AG04450 (cell line): Measurements from ENCODE around the gene KCNS1. TPM values are rescaled to one million over a fixed set of nuclear protein-coding genes. Genes with fewer than 3 reads are reported as not detected.

Source experiments
- CTCF ChIA-PET: fragments of 300-600, 350-600 bp; formaldehyde crosslinking; extraction: SDS; loops from one replicate; lab custom pipeline; 2022; ENCODE audit warnings: antibody characterized with exemption, inconsistent platforms; lab: Charles Lee
- POLR2A ChIA-PET: fragments of 350-600 bp; formaldehyde crosslinking; extraction: SDS; loops from one replicate; lab custom pipeline; 2021; ENCODE audit warnings: antibody characterized with exemption, inconsistent platforms; lab: Yijun Ruan, JAX
- DNase-seq: peaks from one replicate; pipeline ENCODE4 v3.0.0-alpha.2; 2011; ENCODE audit warnings: low read depth, low spot score
- H3K27ac ChIP-seq: one replicate; pipeline ENCODE4 v1.5.1; 2012; ENCODE audit warnings: low read depth, low read length, control low read depth
- H3K27me3 ChIP-seq: one replicate; pipeline ENCODE4 v1.6.0; 2012; ENCODE audit warnings: low read length; ENCODE audit not compliant: control insufficient read depth, insufficient read depth
- H3K4me3 ChIP-seq: 2 replicates; pipeline ENCODE4 v1.5.1; 2011; ENCODE audit warnings: mild to moderate bottlenecking, low read depth, low read length, control low read depth
- H3K9me3 ChIP-seq: 2 replicates; pipeline ENCODE4 v1.5.1; 2012; ENCODE audit warnings: low read length; ENCODE audit not compliant: control insufficient read depth, insufficient read depth
- polyA plus RNA-seq: library from polyadenylated mRNA; depleted of rRNA; stranded (reverse); fragments of >200 nt; gene quantifications from 2 replicates; pipeline ENCODE4 v1.2.3, GENCODE V29; 2011; rRNA removed
- TF ChIP-seq, protein P1 (sequence below): IDR thresholded peaks from 2 replicates; pipeline ENCODE4 v1.5.1; 2011; ENCODE audit warnings: low read depth, low read length, control low read depth, inconsistent platforms

Gene KCNS1
- polyA plus RNA-seq, 1 experiment = 0.30 TPM

DNA sequence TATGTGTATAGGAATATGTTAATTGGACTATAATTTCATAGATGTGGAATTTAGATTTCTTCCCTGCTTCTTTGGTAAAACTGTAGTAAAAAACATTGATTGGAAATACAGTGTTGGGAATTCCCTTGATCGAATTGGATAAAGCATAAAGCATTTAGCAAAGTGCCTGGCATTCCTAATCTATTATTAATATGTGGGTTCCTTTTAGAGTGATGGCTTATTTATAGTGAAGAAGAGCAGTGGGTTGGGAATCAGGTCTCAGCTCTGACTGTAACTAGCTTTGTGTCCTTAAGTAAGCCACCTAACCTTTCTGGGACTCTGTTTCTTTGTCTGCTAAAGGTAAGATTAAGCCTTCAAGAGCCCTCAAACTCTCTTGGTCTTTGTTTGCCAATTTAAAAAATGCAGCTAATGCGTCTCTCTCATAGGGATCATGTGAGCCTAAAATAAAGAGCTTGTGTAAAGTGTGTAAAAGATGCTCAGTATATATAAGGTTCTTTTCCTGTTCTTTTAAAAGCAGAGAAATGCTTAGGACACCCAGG, 53.3 kb downstream of the KCNS1 start:
- ChIA-PET CTCF (interaction anchor here (0.6 to 12.1 kb wide), 3 partner anchors 35 to 243 kb away, joined by 3 to 275 read pairs (median 8); no protein-coding TSS in a partner anchor), POLR2A (no interaction called here)
- no peaks in the 10 kb centered on the region for H3K27me3 ChIP-seq
- TF ChIP-seq, protein P1, sequence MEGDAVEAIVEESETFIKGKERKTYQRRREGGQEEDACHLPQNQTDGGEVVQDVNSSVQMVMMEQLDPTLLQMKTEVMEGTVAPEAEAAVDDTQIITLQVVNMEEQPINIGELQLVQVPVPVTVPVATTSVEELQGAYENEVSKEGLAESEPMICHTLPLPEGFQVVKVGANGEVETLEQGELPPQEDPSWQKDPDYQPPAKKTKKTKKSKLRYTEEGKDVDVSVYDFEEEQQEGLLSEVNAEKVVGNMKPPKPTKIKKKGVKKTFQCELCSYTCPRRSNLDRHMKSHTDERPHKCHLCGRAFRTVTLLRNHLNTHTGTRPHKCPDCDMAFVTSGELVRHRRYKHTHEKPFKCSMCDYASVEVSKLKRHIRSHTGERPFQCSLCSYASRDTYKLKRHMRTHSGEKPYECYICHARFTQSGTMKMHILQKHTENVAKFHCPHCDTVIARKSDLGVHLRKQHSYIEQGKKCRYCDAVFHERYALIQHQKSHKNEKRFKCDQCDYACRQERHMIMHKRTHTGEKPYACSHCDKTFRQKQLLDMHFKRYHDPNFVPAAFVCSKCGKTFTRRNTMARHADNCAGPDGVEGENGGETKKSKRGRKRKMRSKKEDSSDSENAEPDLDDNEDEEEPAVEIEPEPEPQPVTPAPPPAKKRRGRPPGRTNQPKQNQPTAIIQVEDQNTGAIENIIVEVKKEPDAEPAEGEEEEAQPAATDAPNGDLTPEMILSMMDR = no peak
- no peaks in the 10 kb centered on the region for H3K9me3 ChIP-seq
- H3K4me3 ChIP-seq = no peak overlapping the region
- no peak overlapping the region for H3K27ac ChIP-seq
- DNase-seq = no peak

DNA sequence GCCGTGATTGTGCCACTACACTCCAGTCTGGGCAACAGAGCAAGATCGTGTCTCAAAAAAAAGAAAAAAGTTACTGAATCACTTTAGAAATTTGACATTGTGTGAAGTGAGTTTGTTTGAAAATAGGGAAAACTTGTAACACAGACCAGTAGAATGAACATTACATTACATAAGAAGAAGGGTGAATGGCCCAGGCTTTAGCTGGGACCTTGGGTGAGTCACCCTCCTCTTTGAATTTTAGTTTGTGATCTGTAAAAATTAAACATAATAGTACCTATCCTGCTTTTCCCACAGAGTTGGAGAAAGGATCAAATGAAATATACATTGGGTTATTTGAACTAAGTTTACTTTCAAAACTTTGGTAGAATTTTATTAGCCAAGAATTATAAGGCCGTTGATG, 56.3 kb downstream of the KCNS1 start:
- Histone ChIP-seq H3K4me3 (no peak overlapping the region), H3K27ac (no peak overlapping the region), H3K9me3 (no peaks in the 10 kb centered on the region), H3K27me3 (no peaks in the 10 kb centered on the region)
- TF ChIP-seq, protein P1 = no peak
- ChIA-PET CTCF (interaction anchor here (0.6 to 12.1 kb wide), 52 partner anchors 9 to 732 kb away, joined by 3 to 275 read pairs (median 6); no protein-coding TSS in a partner anchor), POLR2A (interaction anchor here (0.9 to 1.1 kb wide), 2 partner anchors 16 to 47 kb away, joined by 3 read pairs; no protein-coding TSS in a partner anchor)
- DNase-seq = no peak

DNA sequence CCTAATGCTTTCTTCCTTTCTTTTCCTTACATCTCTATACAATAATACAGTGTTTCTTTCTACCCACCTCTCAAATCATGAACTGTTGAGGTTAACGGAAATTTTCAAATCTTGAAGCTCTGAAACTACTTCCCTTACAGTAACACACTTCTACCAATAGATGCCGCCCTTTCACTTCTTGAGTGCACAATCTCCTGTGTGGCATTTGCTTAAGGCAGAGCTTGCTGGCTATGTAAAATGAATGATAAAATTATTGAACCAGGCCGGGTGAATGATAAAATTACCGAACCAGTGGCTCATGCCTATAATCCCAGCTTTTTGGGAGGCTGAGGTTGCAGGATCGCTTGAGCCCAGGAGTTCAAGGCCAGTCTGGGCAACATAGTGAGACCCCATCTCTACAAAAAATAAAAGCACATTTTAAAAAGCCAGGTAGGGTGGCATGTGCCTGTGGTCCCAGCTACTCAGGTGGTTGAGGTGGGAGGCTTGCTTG, 56.8 kb downstream of the KCNS1 start:
- no peaks in the 10 kb centered on the region for H3K9me3 ChIP-seq
- POLR2A ChIA-PET = interaction anchor here (0.5 to 1.1 kb wide), 4 partner anchors 17 to 52 kb away, joined by 3 to 6 read pairs (median 4); no protein-coding TSS in a partner anchor
- H3K27ac ChIP-seq = no peak overlapping the region
- no peak overlapping the region for H3K4me3 ChIP-seq
- H3K27me3 ChIP-seq = no peaks in the 10 kb centered on the region
- TF ChIP-seq, protein P1 = peak; percentile 94
- CTCF ChIA-PET = interaction anchor here (0.6 to 12.1 kb wide), 55 partner anchors 9 to 733 kb away, joined by 3 to 275 read pairs (median 5); no protein-coding TSS in a partner anchor
- DNase-seq = peak; percentile 55

DNA sequence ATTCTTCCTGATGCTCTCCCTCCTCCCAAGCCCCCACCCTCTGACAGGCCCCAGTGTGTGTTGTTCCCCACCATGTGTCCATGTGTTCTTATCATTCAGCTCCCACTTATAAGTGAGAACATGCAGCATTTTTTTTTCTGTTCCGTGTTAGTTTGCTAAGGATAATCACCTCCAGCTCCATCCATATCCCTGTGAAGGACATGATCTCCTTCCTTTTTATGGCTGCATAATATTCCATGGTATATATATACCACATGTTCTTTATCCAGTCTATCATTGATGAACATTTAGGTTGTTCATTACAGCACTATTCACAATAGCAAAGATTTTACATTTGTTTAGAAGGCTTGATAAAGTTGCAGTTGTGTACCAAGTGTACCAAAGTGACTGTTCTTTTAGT, 57.9 kb downstream of the KCNS1 start:
- Histone ChIP-seq H3K27me3 (no peaks in the 10 kb centered on the region), H3K27ac (no peak overlapping the region), H3K4me3 (no peak overlapping the region), H3K9me3 (no peaks in the 10 kb centered on the region)
- DNase-seq = no peak
- CTCF ChIA-PET = interaction anchor here (0.7 to 12.1 kb wide), 25 partner anchors 8 to 734 kb away, joined by 3 to 275 read pairs (median 8); no protein-coding TSS in a partner anchor
- TF ChIP-seq, protein P1 = no peak
- POLR2A ChIA-PET = interaction anchor here (1.1 kb wide), 1 partner anchor 53 kb away, joined by 4 read pairs; no protein-coding TSS in a partner anchor

Other genes starting within 250 kb of the KCNS1 start
- gene YWHAB, start 215.4 kb downstream of the KCNS1 start, polyA plus RNA-seq = 148 and 178 TPM in 2 replicates
- 20.7 and 25.9 TPM in 2 replicates for gene PABPC1L, start 191.1 kb downstream of the KCNS1 start, polyA plus RNA-seq
- gene TOMM34, start 140.7 kb downstream of the KCNS1 start, polyA plus RNA-seq = 31.8 and 38.7 TPM in 2 replicates
- 18.9 and 25.1 TPM in 2 replicates for gene STK4, start 134.6 kb downstream of the KCNS1 start, polyA plus RNA-seq
- not detected in 2 replicates for gene WFDC5, start 14.0 kb upstream of the KCNS1 start, polyA plus RNA-seq
- not detected in 2 replicates for gene WFDC12, start 23.3 kb upstream of the KCNS1 start, polyA plus RNA-seq
- not detected in 2 replicates for gene PI3, start 73.8 kb upstream of the KCNS1 start, polyA plus RNA-seq
- not detected in 2 replicates for gene SEMG1, start 105.9 kb upstream of the KCNS1 start, polyA plus RNA-seq
- not detected in 2 replicates for gene SEMG2, start 120.2 kb upstream of the KCNS1 start, polyA plus RNA-seq
- not detected in 2 replicates for gene SLPI, start 153.4 kb upstream of the KCNS1 start, polyA plus RNA-seq
- not detected in 2 replicates for gene RBPJL, start 205.7 kb upstream of the KCNS1 start, polyA plus RNA-seq
- 0.04 TPM in 1 of 2 replicates, not detected in the other for gene MATN4, start 207.2 kb upstream of the KCNS1 start, polyA plus RNA-seq
- 177 and 204 TPM in 2 replicates for gene SDC4, start 247.3 kb upstream of the KCNS1 start, polyA plus RNA-seq